Measurements from ENCODE around the gene BRD4. TPM values are rescaled to one million over a fixed set of nuclear protein-coding genes. Genes with fewer than 3 reads are reported as not detected.

BRD4 gene
- polyA plus RNA-seq, 2 of the 4 experiments (the other 2 are of a cell fraction): 8.3 to 22.5 TPM

GRCh38 chr19:15248648-15249527 lies 83.5 kb downstream of the BRD4 start:
- peak overlapping the region; percentile 64 to 84 for H3K27ac ChIP-seq
- FAIRE-seq (no peak), DNase-seq (ENCODE audit: low read depth in 1 of 2, low spot score in 1 of 2) (peak; percentile 65 to 77), ATAC-seq (peak; percentile 74 to 76)
- peak overlapping the region; percentile 57 for H3K4me2 ChIP-seq
- TF ChIP-seq FOSL2 (IDR thresholded peaks at IDR 0.05) (no peak), FOSL2 (CRISPR knock-in tag; IDR thresholded peaks at IDR 0.05) (peak; percentile 56), GATA3 (IDR thresholded peaks at IDR 0.05; ENCODE audit: borderline replicate concordance) (no peak)
- WGBS (ENCODE audit: missing lambda C conversion rate): 60% methylated on average over 13 of the region's 19 CpGs
- no peak overlapping the region for H3K4me3 ChIP-seq
- no peaks in the 10 kb centered on the region for H3K9me3 ChIP-seq
- ChIA-PET POLR2A (interaction anchor here (0.6 kb wide), 2 partner anchors 134 to 157 kb away, joined by 3 read pairs; no protein-coding TSS in a partner anchor), CTCF (interaction anchor here (1.0 to 3.7 kb wide), 8 partner anchors 9 to 88 kb away, joined by 3 to 13 read pairs (median 4); no protein-coding TSS in a partner anchor)
- peaks cover 55% of the 10 kb centered on the region for H3K4me1 ChIP-seq

- CTCF ChIA-PET: no interaction called here
- no peak for ATAC-seq
- 96% methylated on average over 4 of the region's 5 CpGs for WGBS (ENCODE audit: missing lambda C conversion rate)
Measured at GRCh38 chr19:15248106-15248505, 84.2 kb downstream of the BRD4 start.

More at GRCh38 chr19:15248106-15248505, 84.2 kb downstream of the BRD4 start:
- FAIRE-seq (no peak), DNase-seq (ENCODE audit: low read depth in 1 of 2, low spot score in 1 of 2) (no peak)
- Histone ChIP-seq H3K9me3 (no peaks in the 10 kb centered on the region), H3K4me1 (peaks cover 55% of the 10 kb centered on the region), H3K4me3 (no peak overlapping the region), H3K27ac (peak overlapping the region; percentile 64 to 84), H3K4me2 (peak overlapping the region; percentile 57; the same call in 2 of the 3 replicates)
- TF ChIP-seq ELK1 (IDR thresholded peaks at IDR 0.05; ENCODE audit: low read depth, low read length): no peak
- TF ChIP-seq HDAC2 (IDR thresholded peaks at IDR 0.05): no peak
- no peak for TF ChIP-seq NPAS2 (CRISPR knock-in tag; IDR thresholded peaks at IDR 0.05; ENCODE audit: borderline replicate concordance)
- no peak for TF ChIP-seq HOXB5 (CRISPR knock-in tag; IDR thresholded peaks at IDR 0.05)
- TF ChIP-seq MAZ (IDR thresholded peaks at IDR 0.05; ENCODE audit: borderline replicate concordance, low read depth, low read length): no peak
- no peak for TF ChIP-seq MAFK (IDR thresholded peaks at IDR 0.05; ENCODE audit: partially characterized antibody)
- no peak for TF ChIP-seq CBX8 (IDR thresholded peaks at IDR 0.05)
- no peak for TF ChIP-seq ZC3H11A (IDR thresholded peaks at IDR 0.05)
- TF ChIP-seq ESRRA (IDR thresholded peaks at IDR 0.05; ENCODE audit: borderline replicate concordance, low read length): no peak
- TF ChIP-seq NR3C1 (IDR thresholded peaks at IDR 0.05): no peak
- TF ChIP-seq EHMT2 (IDR thresholded peaks at IDR 0.05; ENCODE audit: low read depth): no peak
- TF ChIP-seq GATA3 (IDR thresholded peaks at IDR 0.05; ENCODE audit: borderline replicate concordance): no peak
- TF ChIP-seq KDM5A (IDR thresholded peaks at IDR 0.05): no peak
- no peak for TF ChIP-seq REST (IDR thresholded peaks at IDR 0.05)
- no peak for TF ChIP-seq CBX2 (IDR thresholded peaks at IDR 0.05; ENCODE audit: borderline replicate concordance, low read depth)
- TF ChIP-seq HOXA7 (CRISPR knock-in tag; IDR thresholded peaks at IDR 0.05): no peak
- TF ChIP-seq FOXS1 (CRISPR knock-in tag; IDR thresholded peaks at IDR 0.05): no peak
- TF ChIP-seq BHLHE40 (IDR thresholded peaks at IDR 0.05; ENCODE audit: low read depth, low read length): no peak
- POLR2A ChIA-PET: interaction anchor here (0.6 kb wide), 1 partner anchor 133 kb away, joined by 3 read pairs; no protein-coding TSS in a partner anchor

All from A549 (cell line).